Brain microvascular endothelial cell (primary cell): ENCODE measurements around the gene EPHB2.
A peak's percentile ranks its signal among the peaks of the same experiment; 100 is the strongest.

Experiments
- DNase-seq: peaks from one replicate; pipeline ENCODE4 v3.0.0-alpha.2; 2020
- H3K27ac ChIP-seq: fragments of 250-450 bp; sonication (Bioruptor Pico); 2 replicates; pipeline ENCODE4 v1.5.1; 2020; ENCODE audit warnings: mild to moderate bottlenecking, moderate library complexity
- H3K27me3 ChIP-seq: fragments of 250-450 bp; sonication (Bioruptor Pico); replicated peaks from 2 replicates; pipeline ENCODE4 v1.5.1; 2020; ENCODE audit warnings: mild to moderate bottlenecking
- H3K36me3 ChIP-seq: fragments of 250-450 bp; sonication (Bioruptor Pico); replicated peaks from 2 replicates; pipeline ENCODE4 v1.5.1; 2020; ENCODE audit warnings: mild to moderate bottlenecking
- H3K4me3 ChIP-seq: 2 replicates; pipeline ENCODE4 v1.5.1; 2011; ENCODE audit warnings: low read depth, mild to moderate bottlenecking, control low read depth, low read length, moderate library complexity
- CTCF ChIP-seq: IDR thresholded peaks from 2 replicates; pipeline ENCODE4 v1.5.1; 2011; ENCODE audit warnings: low read depth, mild to moderate bottlenecking, moderate library complexity, low read length, control low read depth, inconsistent platforms; ENCODE audit errors: missing control alignments
- in situ Hi-C: cut with HindIII; loops from 2 replicates; pipeline ENCODE4 v1.10.0; 2017; ENCODE audit warnings: low sequenced_read_pairs, low pct_ligation_motif_present

Gene EPHB2

GRCh38 chr1:22738522-22738921 lies 27.9 kb downstream of the EPHB2 start:
- Histone ChIP-seq H3K27ac (no peak overlapping the region), H3K4me3 (no peak overlapping the region), H3K27me3 (no peaks in the 10 kb centered on the region), H3K36me3 (no peaks in the 10 kb centered on the region)
- in situ Hi-C loops = no loop called here
- no peak for TF ChIP-seq CTCF
- DNase-seq = no peak

GRCh38 chr1:22739648-22740385 lies 29.2 kb downstream of the EPHB2 start:
- Histone ChIP-seq H3K36me3 (no peaks in the 10 kb centered on the region), H3K27ac (peak overlapping the region; percentile 77), H3K27me3 (no peaks in the 10 kb centered on the region), H3K4me3 (no peak overlapping the region)
- in situ Hi-C loops = no loop called here
- no peak for TF ChIP-seq CTCF
- DNase-seq = peak; percentile 94

GRCh38 chr1:22741118-22741517 lies 30.5 kb downstream of the EPHB2 start:
- Histone ChIP-seq H3K27ac (no peak overlapping the region), H3K27me3 (no peaks in the 10 kb centered on the region), H3K4me3 (no peak overlapping the region), H3K36me3 (no peaks in the 10 kb centered on the region)
- TF ChIP-seq CTCF = no peak
- DNase-seq = no peak
- in situ Hi-C loops = no loop called here

- Histone ChIP-seq H3K27ac (peak overlapping the region; percentile 26), H3K36me3 (no peaks in the 10 kb centered on the region), H3K27me3 (no peaks in the 10 kb centered on the region), H3K4me3 (no peak overlapping the region)
- no peak for TF ChIP-seq CTCF
- in situ Hi-C loops = no loop called here
- peak; percentile 66 for DNase-seq
These were observed 35.3 kb downstream of the EPHB2 start for GRCh38 chr1:22745669-22746585.

- peak; percentile 9 for TF ChIP-seq CTCF
- in situ Hi-C loops = no loop called here
- peak overlapping the region; percentile 34 for H3K27ac ChIP-seq
- H3K4me3 ChIP-seq = no peak overlapping the region
- no peaks in the 10 kb centered on the region for H3K27me3 ChIP-seq
- DNase-seq = peak; percentile 70
- no peaks in the 10 kb centered on the region for H3K36me3 ChIP-seq
These were observed 36.5 kb downstream of the EPHB2 start for GRCh38 chr1:22747021-22747734.
